HG03139 (cell line): ENCODE results near the gene TM7SF3.
"Not testable (repeated sequence)": the region's sequence is repeated elsewhere in the genome, so short reads cannot be mapped to it uniquely, and the experiment has no call there.

Source experiments
- ATAC-seq: cut with Tn5 transposase; IDR thresholded peaks from one replicate; pipeline ENCODE4 v1.9.1; 2021; ENCODE audit not compliant: unreplicated experiment

The TM7SF3 gene, protein sequence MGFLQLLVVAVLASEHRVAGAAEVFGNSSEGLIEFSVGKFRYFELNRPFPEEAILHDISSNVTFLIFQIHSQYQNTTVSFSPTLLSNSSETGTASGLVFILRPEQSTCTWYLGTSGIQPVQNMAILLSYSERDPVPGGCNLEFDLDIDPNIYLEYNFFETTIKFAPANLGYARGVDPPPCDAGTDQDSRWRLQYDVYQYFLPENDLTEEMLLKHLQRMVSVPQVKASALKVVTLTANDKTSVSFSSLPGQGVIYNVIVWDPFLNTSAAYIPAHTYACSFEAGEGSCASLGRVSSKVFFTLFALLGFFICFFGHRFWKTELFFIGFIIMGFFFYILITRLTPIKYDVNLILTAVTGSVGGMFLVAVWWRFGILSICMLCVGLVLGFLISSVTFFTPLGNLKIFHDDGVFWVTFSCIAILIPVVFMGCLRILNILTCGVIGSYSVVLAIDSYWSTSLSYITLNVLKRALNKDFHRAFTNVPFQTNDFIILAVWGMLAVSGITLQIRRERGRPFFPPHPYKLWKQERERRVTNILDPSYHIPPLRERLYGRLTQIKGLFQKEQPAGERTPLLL

DNA sequence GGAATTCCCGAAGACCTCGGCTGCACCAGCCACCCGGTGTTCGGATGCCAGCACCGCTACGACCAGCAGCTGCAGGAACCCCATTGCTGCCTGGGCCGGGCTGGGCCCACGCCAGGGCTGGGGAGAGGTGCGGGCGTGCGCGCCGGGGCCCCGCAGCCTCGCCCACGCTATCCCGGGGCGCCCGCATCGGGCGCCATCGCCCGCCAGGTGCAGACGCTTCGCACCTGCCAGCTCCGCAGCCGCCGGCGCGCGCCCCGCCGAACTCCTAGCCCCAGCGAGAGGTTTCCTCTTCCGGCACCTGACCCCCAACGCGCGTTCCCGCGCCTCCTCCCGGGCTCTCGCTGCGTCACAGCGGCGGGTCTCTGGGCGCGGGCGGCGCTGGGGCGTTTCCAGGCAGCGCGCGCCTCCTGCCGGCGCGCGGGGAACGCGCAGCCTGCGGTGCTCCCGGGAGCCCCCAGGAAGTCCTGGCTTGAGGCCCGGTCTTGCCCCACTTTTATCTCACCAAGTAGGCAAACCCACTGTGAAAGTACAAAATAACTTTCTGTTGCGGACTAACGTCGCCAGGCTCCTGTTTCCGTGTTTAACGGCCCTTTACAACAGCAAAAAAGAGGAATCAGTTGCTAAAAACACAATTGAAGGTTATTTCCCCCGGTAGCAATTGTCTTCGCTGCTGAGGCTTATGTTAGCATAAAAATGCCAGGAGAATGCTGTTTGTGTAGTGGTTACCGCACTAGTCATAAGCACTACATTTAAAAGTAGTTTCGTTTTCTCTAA is at the start of gene TM7SF3:
TM7SF3 (minus strand) TSS at position 300 of the 774 bp plus-strand sequence; CDS start at position 84, 216 bp downstream.
- peak; percentile 76 for ATAC-seq

DNA sequence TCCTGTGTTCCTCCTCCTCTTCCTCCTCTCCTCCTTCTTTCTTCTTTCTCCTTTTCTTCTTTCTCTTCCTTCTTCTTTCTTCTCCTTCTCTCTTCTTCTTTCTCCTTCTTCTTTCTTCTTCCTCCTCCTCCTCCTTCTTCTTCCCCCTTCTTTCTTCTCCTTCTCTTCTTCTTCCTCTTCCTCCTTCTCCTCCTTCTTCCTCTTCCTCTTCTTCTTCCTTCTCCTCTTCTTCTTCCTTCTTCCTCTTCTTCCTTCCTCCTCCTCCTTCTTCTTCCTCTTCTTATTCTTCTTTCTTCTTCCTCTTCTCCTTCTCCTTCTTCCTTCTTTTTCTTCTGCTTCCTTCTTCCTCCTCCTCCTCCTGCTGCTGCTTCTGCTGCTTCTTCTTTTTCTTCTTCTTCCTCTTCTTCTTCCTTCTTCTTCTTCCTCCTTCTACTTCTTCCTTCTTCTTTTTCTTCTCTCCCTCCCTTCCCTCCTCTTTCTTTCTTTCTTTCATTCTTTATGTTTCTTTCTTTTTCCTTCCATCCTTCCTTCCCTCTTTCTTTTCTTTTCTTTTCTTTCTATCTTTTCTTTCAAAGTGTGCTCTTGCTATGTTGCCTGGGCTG is 49.2 kb upstream of the TM7SF3 start:
- ATAC-seq: no peak

DNA sequence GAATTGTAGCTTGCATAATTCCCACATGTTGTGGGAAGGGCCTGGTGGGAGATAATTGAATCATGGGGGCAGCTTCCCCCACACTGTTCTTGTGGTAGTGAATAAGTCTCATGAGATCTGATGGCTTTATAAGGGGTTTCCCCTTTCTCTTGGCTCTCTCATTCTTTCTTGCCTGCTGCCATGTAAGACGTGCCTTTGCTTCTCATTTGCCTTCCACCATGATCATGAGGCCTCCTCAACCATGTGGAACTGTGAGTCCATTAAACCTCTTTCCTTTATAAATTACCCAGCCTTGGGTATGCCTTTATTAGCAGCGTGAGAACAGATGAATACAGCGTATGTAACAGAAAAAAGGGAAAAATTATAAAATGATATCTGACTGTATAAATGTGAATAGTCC is 47.1 kb upstream of the TM7SF3 start:
- ATAC-seq: no peak

DNA sequence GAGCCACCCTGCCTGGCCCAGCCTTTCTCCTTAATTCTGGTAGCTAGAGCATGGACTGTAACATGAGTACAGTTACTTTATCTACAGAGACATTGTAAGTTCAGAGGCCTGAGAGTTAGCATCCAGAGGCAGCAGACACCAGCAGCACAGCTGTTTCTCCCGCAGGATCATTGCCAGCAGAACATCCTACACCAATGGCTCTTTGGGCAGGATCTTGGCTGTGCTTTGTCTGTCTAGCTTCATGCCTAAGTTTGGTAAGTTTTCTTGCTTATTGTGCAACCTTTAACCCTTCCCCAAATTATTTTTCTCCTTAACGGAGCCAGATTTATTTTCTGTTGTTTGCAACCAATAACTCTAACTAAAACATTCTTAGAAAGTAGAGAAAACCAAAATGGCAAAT is 46.6 kb upstream of the TM7SF3 start:
- no peak for ATAC-seq

DNA sequence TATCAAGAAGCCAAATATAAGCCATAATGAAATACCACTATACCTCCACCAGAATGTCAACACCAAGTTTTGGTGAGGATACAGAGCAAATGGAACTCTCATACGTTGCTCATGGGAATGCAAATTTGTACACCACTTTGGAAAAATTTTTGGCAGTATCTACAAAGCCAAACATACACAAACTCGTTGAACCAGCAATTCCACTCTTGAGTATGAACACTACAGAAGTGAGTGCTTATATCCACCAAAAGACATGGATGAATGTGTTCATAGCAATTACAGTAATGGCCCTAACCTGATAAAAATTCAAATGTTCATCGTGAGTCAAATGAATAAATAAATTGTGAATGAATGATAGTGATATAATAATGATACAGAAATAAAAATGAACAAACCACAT is 43.4 kb upstream of the TM7SF3 start:
- ATAC-seq: no peak

DNA sequence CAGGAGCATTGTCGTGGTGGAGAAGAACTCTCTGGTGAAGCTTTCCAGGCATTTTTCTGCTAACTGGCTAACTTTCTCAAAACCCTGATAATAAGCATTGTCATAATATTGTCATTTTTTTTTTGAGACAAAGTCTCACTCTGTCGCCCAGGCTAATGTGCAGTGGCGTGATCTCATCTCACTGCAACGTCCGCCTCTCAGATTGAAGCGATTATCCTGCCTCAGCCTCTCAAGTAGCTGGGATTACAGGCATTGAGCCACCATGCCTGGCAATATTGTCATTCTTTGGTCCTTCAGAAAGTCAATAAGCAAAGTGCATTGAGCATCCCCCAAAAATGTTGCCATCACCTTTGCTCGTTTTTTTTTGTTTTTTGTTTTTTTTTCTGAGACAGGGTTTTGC is 41.8 kb upstream of the TM7SF3 start:
- ATAC-seq: no peak

DNA sequence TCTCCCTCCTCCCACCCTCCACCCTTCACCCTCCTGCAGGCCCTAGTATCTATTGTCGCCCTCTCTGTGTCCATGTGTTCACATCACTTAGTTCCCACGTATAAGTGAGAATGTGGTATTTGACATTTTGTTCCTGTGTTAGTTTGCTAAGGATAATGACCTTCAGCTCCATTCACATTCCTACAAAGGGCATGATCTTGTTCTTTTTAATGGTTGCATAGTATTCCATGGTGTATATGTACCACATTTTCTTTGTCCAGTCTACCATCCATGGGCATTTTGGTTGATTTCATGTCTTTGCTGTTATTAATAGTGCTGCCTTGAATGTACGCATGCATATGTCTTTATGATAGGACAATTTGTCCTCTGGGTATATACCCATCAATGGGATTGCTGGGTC is 38.6 kb upstream of the TM7SF3 start:
- no peak for ATAC-seq

DNA sequence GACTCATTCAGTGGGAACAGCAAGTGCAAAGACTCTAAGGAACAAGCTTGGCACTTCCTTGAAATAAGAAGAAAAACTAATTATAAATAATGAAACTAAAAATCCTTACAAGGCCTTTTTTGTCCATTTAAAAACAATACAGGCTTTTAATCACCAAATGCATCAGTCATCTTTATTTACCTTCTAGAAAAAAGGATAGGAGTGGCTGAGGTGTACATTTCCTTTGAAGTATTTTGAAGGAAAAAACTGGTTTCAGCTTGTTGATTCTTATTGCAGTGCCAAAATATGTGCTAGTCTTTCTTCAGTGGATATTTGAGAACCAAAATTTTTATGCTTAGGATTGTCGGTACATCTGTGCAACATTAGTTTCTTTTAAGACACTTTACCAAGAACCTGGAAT is 38.0 kb upstream of the TM7SF3 start:
- no peak for ATAC-seq

DNA sequence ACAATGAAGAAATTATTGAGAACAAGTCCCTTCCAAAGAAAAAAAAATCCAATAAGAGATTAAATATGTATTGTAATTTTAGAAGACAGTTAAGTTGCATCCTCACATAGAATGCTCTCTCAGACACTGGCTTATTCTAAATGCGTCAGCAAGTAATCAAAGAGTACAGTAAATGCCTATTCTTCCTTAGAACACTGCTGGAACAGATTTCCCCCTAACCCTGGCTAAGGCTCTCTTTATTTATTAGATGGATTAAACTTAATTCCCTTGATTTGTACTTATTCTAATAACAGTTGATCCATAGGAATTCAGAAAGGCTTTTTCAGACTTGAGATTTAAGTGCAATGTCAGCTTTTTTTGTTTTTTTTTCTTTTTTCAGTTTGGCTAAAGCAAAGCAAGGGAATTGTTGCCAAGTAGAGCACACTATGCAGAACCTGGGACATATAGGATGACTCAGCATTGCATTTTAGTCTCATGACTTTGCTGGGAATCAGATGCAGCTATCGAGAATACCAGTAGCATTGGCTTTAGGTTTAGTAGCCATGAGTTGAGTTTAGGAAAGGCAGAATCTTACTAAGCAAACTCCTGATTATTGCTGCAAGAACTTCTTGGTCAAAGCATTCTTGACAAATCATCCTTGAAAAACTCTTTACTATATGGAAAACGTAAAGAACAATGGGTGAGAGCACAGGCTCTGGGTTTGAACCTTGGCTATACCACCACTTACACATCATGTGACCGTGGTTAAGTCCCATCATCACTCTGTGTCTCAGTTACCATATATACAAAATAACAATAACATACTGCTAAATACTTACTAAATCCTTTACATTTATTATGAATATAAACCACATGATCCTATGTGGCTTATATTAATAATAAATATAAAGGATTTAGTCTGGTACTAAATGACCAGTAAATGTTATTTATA is 34.9 kb upstream of the TM7SF3 start:
- no peak for ATAC-seq

DNA sequence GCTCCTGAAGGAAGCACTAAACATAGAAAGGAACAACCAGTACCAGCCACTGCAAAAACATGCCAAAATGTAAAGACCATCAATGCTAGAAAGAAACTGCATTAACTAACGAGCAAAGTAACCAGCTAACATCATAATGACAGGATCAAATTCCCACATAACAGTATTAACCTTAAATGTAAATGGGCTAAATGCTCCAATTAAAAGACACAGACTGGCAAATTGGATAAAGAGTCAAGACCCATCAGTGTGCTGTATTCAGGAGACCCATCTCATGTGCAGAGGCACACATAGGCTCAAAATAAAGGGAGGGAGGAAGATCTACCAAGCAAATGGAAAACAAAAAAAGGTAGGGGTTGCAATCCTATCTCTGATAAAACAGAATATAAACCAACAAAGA is 27.8 kb upstream of the TM7SF3 start:
- ATAC-seq: not testable (repeated sequence)

DNA sequence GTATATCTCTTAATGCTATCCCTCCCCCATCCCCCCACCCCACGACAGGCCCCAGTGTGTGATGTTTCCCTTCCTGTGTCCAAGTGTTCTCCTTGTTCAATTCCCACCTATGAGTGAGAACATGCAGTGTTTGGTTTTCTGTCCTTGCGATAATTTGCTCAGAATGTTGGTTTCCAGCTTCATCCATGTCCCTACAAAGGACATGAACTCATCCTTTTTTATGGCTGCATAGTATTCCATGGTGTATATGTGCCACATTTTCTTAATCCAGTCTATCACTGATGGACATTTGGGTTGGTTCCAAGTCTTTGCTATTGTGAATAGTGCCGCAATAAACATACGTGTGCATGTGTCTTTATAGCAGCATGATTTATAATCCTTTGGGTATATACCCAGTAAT is 26.5 kb upstream of the TM7SF3 start:
- not testable (repeated sequence) for ATAC-seq

DNA sequence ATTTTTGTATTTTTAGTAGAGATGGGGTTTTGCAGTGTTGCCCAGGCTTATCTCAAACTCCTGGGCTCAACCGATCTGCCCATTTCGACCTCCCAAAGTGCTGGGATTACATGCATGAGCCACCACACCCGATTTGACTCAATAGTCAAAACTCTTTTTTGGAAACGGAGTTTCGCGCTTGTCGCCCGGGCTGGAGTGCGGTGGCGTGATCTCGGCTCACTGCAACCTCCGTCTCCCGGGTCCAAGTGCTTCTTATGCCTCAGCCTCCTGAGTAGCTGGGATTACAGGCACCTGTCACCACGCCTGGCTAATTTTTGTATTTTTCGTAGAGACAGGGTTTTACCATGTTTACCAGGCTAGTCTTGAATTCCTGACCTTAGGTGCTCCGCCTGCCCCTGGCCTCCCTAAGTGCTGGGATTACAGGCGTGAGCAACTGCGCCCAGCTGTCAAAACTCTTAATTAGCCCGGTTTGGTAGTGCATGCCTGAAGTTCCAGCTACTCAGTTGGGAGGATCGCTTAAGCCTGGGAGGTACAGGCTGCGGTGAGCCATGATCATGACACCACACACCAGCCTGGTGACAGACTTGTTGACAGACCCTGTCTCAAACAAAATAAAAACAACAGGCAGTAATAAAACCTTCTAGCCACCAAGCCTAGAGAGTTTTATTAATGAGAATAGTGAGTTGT is 20.6 kb upstream of the TM7SF3 start:
- no peak for ATAC-seq

DNA sequence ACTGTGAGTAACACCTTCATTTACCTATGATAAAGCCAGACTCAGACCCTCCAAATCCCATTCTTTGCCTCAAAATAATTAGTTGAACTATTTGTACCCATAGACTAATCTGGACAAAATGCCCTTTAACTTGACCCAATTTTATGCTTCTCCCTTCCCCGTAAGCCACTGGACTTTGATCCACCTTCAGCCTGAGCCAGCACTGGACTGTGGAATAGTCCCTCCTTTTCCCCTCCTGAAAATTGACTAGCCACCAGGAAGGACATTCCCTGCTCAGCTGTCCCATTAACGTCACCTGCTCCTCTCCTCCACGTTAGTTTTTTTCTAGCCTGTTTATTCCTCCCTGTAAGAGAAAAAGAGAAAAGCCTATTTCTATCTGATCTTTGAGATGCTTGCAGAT is 18.5 kb upstream of the TM7SF3 start:
- ATAC-seq: no peak

DNA sequence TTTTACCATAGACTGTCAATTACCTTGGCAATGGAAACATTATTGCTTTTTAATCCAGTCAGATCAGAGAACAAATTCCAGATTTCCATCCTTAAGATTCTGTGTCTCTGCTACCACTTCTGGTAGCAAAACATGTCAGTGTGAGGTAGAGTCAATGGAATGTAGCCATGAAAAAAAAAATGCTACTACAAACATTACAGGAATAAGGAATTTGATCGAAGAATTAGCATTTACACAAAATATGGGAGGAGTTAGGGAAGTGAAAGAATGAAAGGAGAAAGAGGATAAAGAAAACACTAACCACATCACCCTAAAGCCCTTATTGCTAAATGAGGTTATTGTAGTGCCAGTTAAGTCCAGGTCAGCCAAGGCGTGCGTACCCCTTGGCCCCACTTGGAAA is 17.3 kb upstream of the TM7SF3 start:
- no peak for ATAC-seq

DNA sequence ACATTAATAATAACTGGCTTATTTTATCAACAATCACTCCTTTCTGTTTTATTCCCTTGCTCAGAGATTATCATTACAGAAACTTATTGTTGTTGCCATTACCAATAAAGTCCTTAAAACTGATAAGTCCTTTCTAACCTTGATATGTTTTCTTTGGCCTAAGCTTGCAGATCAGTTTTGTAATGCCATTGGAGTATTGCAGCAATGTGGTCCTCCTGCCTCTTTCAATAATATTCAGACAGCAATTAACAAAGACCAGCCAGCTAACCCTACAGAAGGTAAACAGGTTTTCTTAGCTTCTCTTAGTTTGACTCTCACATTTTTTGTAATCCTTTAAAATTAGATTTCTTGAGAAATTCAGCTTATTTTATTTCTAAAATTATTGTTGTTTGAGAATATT is 12.1 kb upstream of the TM7SF3 start:
- no peak for ATAC-seq

DNA sequence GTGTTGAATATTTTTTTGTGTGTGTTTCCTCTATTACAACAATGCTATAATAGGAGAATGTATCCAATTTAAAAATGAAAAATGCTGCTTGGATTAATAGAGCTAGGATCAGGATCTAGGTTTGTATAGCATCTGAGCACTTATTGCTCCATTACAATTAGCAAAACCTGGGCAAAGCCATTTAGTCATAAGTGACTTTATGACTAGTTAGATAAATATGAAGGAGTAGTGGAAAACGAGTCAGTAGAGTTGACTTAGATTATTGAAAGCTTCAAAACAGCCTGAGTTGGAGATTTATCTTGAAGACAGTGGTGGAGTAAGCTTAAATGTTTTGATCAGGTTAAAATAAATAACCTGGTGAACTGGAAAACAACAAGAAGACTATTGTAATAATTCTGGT is 10.9 kb upstream of the TM7SF3 start:
- no peak for ATAC-seq

DNA sequence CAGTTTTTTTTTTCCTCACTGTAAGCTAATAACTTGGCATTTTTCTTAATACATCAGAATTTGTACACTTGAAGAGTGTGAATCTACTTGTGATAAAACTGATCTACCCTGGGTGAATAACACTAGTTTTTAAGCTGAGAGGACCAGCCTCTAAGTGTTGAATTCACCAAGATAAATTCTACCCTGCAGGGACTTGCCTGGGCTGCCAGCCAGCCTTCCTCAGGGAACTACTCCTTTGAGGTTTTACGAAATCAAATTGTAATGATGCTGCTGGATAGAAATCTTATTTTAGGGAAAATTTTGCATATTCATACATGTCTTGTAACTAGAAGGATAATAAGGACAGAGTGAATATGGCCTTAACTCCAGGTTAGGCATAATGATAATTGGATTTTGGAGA is 10.1 kb upstream of the TM7SF3 start:
- no peak for ATAC-seq

DNA sequence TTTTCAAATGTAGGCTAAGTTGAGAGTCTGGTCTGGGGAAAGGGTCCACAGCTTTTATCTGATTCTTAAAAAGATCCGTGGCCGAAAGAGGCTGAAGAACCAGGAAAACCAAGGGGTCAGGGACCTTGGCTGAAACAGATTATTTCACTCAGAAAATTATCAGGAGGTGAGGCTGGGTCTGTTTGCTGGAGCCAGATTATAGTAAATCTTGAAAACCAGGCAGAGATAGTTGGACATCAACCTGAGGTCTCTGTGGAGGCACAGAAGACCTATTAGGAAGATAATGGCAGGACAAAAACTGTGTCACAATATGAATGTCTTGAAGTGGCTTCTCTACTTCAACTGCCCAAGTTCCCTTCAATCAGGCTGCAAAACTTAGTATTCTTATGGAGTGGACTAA is 6.6 kb upstream of the TM7SF3 start:
- ATAC-seq: no peak

DNA sequence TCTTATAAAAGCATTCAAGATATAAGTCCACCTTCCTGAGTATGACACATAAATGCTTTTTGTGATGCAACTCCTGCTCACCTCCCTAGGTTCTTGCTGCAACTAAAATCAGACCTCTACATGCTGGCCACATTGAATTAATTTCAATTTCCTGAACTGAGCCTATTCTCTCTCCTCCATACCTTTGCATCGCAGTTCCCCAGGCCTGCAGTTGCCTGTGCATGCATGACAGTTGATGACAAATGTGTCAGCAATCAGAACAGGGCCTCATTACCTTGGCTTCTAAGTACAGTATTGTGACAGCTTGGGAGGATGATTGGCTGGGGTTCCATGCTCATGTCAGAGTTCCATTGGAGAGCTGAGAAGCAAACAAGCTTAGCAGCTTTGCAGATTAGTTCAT is 3.9 kb upstream of the TM7SF3 start:
- no peak for ATAC-seq
